HG03095 (cell line): ENCODE measurements around the gene NODAL.
A peak's percentile ranks its signal among the peaks of the same experiment; 100 is the strongest.

Experiments
- ATAC-seq: cut with Tn5 transposase; IDR thresholded peaks from one replicate; pipeline ENCODE4 v1.9.1; 2021; ENCODE audit warnings: moderate library complexity; ENCODE audit not compliant: unreplicated experiment

The NODAL gene

DNA sequence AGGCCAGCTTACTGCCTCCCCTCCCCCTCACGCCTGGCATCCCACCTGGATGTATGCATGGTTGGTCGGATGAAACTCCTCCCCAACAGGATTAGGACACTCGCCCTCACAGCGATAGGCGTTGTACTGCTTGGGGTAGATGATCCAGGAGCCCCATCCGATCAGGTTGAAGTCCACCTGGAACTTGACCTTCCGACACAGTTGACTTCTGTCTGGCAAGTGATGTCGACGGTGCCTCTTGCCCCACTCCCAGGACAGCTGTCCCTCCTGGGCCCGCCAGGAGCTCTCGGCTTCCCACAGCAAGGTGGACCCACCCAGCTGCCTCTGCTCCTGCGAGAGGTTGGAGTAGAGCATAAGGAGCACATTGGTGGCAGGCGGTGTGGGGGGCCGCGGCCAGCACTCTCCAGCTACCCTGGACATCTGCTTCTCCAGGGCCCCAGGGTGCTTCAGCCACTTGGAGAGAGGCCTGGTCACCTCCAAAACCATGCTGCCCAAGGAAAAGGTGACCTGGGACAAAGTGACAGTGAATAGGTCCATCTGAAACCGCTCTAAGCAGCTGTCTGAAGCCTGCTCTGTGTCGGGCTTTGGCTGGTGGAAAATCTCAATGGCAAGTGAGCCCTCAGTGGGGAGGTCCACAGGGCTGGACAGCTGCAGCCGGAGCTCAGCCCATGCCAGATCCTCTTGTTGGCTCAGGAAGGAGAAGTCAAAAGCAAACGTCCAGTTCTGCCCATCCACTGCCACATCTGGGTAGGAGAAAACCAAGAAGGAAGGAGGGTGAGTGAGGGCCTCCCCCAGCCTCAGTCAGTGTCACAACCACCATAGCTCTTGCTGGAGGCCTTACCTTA lies 6.0 kb downstream of the NODAL start:
- ATAC-seq = no peak

DNA sequence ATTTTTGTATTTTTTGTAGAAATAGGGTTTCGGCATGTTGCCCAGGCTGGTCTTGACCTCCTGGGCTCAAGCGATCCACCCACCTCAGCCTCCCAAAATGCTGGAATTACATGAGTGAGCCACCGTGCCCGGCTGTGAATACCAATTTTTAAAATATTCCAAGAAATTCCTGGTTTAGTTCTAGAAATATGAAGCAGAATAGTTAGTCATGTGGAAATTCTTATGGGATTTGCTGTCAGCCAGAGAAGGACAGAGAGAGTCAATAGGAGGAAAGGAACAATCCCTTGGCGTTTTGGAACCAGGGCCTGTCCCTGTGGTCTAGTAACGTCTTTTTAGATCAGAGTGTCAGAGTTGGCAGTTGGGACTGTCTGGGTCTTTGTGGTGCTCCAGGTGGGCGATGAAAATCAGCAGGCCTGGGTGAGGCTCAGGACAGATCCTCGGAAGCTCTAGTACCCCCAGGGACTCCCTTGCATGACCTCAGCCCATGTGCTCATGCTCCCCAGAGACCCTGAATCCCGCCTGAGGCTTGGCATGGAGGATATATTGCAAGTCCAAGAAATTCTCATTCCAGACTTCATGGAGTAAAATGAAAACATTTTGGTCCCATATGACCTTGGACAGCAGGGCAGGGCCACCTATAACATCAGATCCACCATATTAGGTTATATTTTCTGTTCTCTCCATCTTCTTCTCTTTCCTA lies 7.8 kb downstream of the NODAL start:
- ATAC-seq = no peak

- ATAC-seq = no peak
Measured at GRCh38 chr10:70432561-70433263, 8.8 kb downstream of the NODAL start.

- ATAC-seq = no peak
Measured at GRCh38 chr10:70432101-70432500, 9.4 kb downstream of the NODAL start.

DNA sequence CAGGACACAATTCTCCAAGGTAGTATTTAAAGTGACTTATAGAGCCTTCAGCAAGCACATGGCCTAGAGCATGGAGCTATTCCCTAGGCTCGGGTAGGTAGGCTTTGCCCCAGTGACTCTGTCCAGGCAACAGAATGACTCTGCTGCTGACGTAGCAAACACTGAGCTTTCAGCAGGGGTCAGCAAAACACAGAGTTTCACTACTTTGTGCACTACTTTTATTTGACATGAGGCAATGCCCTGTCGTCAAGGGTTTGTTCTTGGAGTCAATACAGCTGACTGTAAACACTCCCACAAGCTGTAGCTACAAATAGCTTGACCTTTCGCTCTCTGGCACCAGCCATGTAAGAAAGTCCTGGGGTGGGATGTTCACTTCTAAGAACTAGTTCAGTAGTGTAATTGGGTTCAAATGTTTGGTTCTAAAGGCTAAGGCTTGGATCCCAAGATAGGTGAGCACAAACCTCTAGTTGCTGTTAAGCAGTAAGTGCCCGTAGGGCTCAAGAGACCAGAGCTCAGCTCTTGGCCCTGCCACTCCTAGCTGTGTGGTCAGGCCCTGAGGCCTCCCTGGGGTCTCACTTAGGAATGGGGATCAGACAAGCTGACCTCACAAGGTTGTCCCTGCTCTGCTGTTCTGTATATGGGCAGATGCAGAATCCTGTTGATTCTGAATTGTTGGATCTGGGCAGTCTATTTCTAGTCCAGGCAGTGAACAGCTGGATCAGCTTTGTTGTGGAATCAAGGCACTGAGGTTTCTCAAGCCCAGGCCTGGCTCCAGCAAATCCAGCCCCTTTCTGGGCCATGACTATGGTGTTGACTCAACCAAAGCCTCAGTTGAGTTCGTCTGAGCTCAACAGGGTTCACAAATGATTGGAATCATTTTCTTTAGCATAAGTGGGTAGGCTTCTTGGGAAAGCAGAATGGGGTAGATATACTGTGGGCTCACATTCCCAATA lies 10.7 kb downstream of the NODAL start:
- ATAC-seq = no peak

- no peak for ATAC-seq
Measured at GRCh38 chr10:70426823-70427222, 14.7 kb downstream of the NODAL start.

DNA sequence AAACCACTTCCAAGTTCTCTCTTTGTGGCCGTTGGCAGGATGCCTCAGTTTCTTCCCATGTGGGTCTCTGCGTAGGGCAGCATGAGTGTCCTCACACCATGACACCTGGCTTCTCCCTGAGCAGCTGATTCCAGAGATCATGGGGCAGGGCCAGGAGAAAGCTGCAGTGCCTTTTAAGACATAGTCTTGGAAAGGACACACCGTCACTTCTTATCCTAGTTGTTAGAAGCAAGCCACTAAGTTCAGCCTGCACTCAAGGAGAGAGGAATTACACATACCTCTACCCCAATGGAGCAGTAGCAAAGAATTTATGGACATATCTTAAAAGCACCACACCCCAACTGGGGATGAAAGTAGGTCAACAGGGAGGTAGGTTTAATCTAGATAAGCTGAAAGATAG lies 16.4 kb downstream of the NODAL start:
- no peak for ATAC-seq

DNA sequence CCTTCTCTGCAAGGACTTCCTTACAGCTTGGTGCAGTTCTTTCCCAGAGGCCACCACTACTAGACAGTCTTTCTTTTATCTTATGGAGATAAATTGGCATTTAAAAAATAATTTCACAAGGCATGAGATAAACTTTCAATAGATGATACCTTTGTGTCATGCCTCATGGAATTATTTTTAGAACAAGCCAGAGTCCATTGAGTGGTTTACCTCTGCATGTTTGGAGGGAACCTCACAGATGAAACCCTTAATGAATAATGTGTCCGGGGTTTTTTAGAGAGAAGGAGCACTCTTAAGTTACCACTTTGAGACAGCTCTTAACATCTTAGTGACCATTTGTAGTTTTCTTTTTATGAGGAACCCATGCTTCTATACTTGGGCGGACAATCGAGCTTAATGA lies 17.2 kb downstream of the NODAL start:
- no peak for ATAC-seq

DNA sequence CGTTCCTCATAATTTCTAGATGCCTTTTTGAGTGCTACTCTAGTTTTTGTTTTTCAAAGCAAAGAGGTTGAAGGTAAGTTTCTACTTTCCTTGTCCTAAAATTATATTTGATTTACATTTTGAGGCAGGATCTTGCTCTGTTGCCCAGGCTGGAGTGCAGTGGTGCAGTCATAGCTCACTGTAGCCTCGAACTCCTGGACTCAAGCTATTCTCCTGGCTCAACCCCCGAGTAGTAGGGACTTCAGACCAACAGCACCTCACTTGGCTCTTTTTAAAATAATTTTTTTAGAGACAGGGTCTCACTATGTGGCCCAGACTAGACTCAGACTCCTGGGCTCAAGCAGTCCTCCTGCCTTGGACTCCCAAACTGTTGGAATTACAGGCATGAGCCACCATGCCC lies 22.8 kb downstream of the NODAL start:
- ATAC-seq = no peak

DNA sequence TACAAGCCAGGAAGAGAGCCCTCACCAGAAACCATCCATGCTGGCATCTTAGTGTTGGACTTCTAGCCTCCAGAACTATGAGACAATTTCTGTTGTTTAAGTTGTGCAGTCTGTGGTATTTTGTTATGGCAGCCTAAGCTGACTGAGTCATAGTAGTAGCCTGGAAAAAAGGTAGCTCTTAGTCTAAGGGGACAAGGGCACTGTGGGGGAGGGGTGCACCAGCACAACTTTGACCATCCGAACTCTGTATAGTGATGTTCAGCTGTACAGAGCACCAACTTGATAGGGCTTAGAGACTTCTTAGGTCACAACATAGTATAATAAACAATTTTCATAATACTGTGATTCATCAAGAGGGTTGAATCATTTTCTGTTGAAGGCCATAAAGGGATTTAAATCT lies 23.3 kb downstream of the NODAL start:
- no peak for ATAC-seq

GRCh38 chr10:70417568-70417967 lies 23.9 kb downstream of the NODAL start:
- no peak for ATAC-seq

DNA sequence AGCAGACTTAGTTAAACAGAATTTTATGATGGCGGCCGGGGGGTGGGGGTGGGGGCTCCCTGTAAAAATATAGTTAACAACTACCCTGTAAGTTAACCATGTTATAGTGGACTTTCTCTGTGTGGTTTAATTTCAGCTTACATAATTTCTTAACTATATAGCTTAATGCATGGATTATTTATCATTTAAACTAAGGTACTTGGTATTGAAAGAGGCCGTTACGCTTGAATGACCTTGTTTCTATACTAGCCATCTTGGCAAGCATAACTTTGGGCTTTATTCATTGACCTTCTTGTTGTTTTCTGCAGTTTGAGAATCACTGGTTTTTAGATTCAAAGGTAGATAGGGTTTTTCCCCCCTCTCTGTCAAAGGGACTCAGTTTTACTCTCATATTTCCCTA lies 29.1 kb downstream of the NODAL start:
- ATAC-seq = no peak

GRCh38 chr10:70410608-70411007 lies 30.9 kb downstream of the NODAL start:
- ATAC-seq = no peak

- ATAC-seq = no peak
Measured at GRCh38 chr10:70409772-70410171, 31.7 kb downstream of the NODAL start.

GRCh38 chr10:70405037-70405824 lies 36.2 kb downstream of the NODAL start:
- ATAC-seq = peak; percentile 45

GRCh38 chr10:70404787-70405036 lies 36.8 kb downstream of the NODAL start:
- no peak for ATAC-seq

DNA sequence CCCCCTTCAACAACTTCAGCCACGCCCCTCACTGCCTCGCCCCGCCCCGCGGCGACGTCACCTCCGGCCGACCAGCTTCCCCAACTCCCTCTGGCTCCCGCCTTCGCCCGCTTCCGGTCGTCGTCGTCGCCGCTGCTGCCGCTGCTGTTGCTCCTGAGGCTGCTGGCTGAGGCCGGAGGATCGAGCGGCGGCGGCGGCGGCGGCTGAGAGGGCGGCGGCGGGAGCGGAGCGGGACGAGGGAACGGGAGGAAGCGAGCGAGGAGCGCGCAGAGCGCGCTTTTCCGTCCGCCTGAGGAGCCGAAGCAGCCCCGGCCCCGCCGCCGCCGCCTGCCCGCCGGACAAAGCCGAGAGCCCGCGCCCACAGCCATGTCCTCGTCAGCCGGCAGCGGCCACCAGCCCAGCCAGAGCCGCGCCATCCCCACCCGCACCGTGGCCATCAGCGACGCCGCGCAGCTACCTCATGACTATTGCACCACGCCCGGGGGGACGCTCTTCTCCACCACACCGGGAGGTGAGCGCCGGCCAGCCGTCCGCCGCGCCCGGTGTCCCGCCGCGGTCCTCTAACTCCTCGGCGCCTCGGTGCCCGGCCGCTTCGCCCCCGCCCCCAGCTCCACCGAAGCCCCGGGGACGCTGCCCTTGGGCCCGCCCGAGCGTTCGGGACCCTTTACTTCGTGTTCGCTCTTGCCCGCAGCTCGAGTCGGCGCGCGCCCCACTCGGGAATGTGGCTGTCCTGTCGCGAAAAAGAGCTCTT lies 37.3 kb downstream of the NODAL start, which contains the start of gene EIF4EBP2:
Gene EIF4EBP2, plus strand, starts transcription at position 110 of the 751 bp plus-strand sequence. Its CDS starts 257 bp downstream, at position 367.
- ATAC-seq = peak; percentile 91

- peak; percentile 6 for ATAC-seq
Measured at GRCh38 chr10:70403483-70404035, 37.9 kb downstream of the NODAL start.

DNA sequence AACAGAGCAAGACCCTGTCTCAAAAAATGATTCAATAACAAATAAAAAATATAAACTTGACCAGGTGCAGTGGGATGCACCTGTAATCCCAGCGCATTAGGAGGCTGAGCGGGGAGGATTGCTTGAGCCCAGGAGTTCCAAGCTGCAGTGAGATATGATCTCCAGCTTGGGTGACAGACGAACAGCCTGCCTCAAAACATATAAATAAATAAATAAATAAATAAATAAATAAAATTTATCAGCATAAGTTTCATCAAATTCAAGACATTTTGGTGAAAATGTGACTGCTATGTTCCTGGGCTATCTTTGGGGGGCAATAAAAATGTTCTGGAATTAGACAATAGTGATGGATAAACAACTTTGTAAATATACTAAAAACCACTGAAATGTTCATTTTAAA lies 42.3 kb downstream of the NODAL start:
- ATAC-seq = no peak
